MM.1S (cell line): Measurements from ENCODE around the gene ELMOD1.

Source experiments
- DNase-seq: peaks from one replicate; pipeline ENCODE4 v3.0.0-alpha.2; 2015
- H2AFZ ChIP-seq: fragments of 300-600 bp; sonication (generic); 2 replicates; pipeline ENCODE4 v1.6.0; 2016; ENCODE audit warnings: antibody characterized with exemption, low read length
- H3F3A ChIP-seq: fragments of 300-600 bp; sonication (generic); 2 replicates; pipeline ENCODE4 v1.6.1; 2016; ENCODE audit warnings: mild to moderate bottlenecking, antibody characterized with exemption, low read length, moderate library complexity, mixed read lengths; ENCODE audit not compliant: insufficient read depth
- H3K27ac ChIP-seq: fragments of 300-600 bp; sonication (generic); 2 replicates; pipeline ENCODE4 v1.5.1; 2016; ENCODE audit warnings: mild to moderate bottlenecking, low read length
- H3K27me3 ChIP-seq: fragments of 300-600 bp; sonication (generic); replicated peaks from 2 replicates; pipeline ENCODE4 v1.6.0; 2016; ENCODE audit warnings: low read length; ENCODE audit not compliant: insufficient read depth
- H3K36me3 ChIP-seq: fragments of 300-600 bp; sonication (generic); replicated peaks from 2 replicates; pipeline ENCODE4 v1.6.1; 2016; ENCODE audit warnings: mild to moderate bottlenecking, low read length, mixed read lengths; ENCODE audit not compliant: insufficient read depth
- H3K4me1 ChIP-seq: fragments of 300-600 bp; sonication (generic); 2 replicates; pipeline ENCODE4 v1.6.1; 2016; ENCODE audit warnings: low read length, mixed read lengths
- H3K4me2 ChIP-seq: fragments of 300-600 bp; sonication (generic); 2 replicates; pipeline ENCODE4 v1.6.0; 2016; ENCODE audit warnings: low read depth, low read length
- H3K4me3 ChIP-seq: fragments of 300-600 bp; sonication (generic); 2 replicates; pipeline ENCODE4 v1.5.1; 2016; ENCODE audit warnings: low read length, mixed read lengths
- H3K79me2 ChIP-seq: fragments of 300-600 bp; sonication (generic); 2 replicates; pipeline ENCODE4 v1.6.1; 2016; ENCODE audit warnings: mixed run types, low read length, mixed read lengths
- H3K9ac ChIP-seq: fragments of 300-600 bp; sonication (generic); 2 replicates; pipeline ENCODE4 v1.6.1; 2016; ENCODE audit warnings: low read length, mixed read lengths
- H3K9me2 ChIP-seq: fragments of 300-600 bp; sonication (generic); replicated peaks from 2 replicates; pipeline ENCODE4 v1.6.1; 2016; ENCODE audit warnings: mild to moderate bottlenecking, low read length, mixed read lengths; ENCODE audit not compliant: insufficient read depth
- H3K9me3 ChIP-seq: fragments of 300-600 bp; sonication (generic); replicated peaks from 2 replicates; pipeline ENCODE4 v1.6.1; 2016; ENCODE audit warnings: mild to moderate bottlenecking, low read length, mixed read lengths; ENCODE audit not compliant: insufficient read depth
- H4K20me1 ChIP-seq: fragments of 300-600 bp; sonication (generic); 2 replicates; pipeline ENCODE4 v1.6.1; 2016; ENCODE audit warnings: mild to moderate bottlenecking, low read length, moderate library complexity, mixed read lengths; ENCODE audit not compliant: insufficient read depth
- EZH2 ChIP-seq: fragments of 300-600 bp; sonication (generic); optimal IDR thresholded peaks from 2 replicates; pipeline ENCODE3; 2017; ENCODE audit warnings: low read depth, mild to moderate bottlenecking, antibody characterized with exemption, low read length, mixed read lengths
- EZH2phosphoT487 ChIP-seq: fragments of 300-600 bp; sonication (generic); IDR thresholded peaks from 2 replicates; pipeline ENCODE4 v1.6.1; 2018; ENCODE audit warnings: antibody characterized with exemption, low read length
- TF ChIP-seq, protein P1 (sequence below): fragments of 300-600 bp; sonication (generic); IDR thresholded peaks from 2 replicates; pipeline ENCODE4 v1.5.1; 2016; ENCODE audit warnings: antibody characterized with exemption, low read length, mixed read lengths

Gene ELMOD1

DNA sequence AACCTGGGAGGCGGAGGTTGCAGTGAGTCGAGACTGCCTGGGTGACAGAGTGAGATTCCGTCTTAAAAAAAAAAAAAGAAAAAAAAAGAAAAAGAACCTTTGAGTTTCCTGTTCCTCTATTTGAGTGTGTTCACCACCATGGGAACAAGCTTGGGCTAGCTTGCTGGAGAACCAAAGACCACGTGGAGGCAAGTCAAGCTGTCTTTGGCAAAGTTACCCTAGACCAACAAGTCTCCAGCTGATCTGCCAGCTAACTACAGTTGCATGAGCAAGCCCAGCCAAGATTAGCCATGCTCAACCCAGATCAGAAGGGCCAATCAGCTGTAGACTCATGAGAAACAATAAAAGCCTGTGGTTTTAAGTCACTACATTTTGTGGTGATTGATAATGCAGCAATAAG is 91.2 kb downstream of the ELMOD1 start:
- Histone ChIP-seq H3K4me3 (no peak overlapping the region), H3K27ac (no peak overlapping the region), H3F3A (no peaks in the 10 kb centered on the region), H4K20me1 (no peaks in the 10 kb centered on the region), H3K27me3 (no peaks in the 10 kb centered on the region), H3K79me2 (no peaks in the 10 kb centered on the region), H3K9me2 (no peaks in the 10 kb centered on the region), H3K9ac (no peak overlapping the region), H3K4me1 (no peaks in the 10 kb centered on the region), H3K36me3 (no peaks in the 10 kb centered on the region), H3K4me2 (no peak overlapping the region), H3K9me3 (no peaks in the 10 kb centered on the region), H2AFZ (no peak overlapping the region)
- DNase-seq = no peak
- TF ChIP-seq EZH2phosphoT487 (no peak), EZH2 (no peak)
- TF ChIP-seq, protein P1, sequence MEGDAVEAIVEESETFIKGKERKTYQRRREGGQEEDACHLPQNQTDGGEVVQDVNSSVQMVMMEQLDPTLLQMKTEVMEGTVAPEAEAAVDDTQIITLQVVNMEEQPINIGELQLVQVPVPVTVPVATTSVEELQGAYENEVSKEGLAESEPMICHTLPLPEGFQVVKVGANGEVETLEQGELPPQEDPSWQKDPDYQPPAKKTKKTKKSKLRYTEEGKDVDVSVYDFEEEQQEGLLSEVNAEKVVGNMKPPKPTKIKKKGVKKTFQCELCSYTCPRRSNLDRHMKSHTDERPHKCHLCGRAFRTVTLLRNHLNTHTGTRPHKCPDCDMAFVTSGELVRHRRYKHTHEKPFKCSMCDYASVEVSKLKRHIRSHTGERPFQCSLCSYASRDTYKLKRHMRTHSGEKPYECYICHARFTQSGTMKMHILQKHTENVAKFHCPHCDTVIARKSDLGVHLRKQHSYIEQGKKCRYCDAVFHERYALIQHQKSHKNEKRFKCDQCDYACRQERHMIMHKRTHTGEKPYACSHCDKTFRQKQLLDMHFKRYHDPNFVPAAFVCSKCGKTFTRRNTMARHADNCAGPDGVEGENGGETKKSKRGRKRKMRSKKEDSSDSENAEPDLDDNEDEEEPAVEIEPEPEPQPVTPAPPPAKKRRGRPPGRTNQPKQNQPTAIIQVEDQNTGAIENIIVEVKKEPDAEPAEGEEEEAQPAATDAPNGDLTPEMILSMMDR = no peak

DNA sequence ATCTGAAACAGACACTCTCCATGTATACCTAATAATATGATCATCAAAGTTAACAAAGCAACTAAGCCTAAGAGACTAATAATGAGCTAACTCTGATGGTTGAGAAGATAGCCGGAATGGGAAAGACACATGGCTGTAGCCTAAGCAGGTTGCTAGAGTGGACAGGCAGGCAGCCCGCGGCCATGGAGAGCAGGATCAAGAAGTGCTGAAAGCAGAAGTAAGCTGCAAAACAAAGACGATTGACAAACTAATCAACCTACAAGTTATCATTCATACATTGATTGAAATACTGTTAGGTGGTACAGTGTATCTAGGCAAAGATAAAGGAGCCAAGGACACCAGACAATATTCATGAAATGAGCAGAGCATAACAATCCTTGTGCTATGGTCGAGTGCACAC is 91.6 kb downstream of the ELMOD1 start:
- H3K4me2 ChIP-seq = no peak overlapping the region

DNA sequence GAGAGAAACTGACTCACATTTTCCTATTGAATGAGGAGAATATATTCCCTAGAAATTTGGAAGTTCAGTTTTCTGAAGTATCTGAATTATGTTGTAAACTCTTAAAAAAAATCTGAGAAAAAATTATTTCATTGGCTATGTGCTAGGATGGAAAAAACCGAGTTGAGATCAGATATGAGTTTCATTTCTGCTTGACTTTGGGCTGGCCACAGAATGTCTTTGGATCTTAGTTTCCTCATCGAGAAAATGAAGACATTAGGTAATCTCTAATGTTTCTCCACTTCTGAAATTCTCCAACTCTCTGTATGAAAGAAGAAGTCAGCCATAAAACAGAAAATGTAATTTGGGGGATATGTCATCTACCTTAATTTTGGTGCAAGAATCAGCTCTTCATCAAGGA is 92.1 kb downstream of the ELMOD1 start:
- H3F3A ChIP-seq = no peaks in the 10 kb centered on the region
- no peak overlapping the region for H3K4me2 ChIP-seq
- TF ChIP-seq EZH2 (no peak), EZH2phosphoT487 (no peak)
- TF ChIP-seq, protein P1 = no peak
- no peak overlapping the region for H3K27ac ChIP-seq
- no peaks in the 10 kb centered on the region for H3K36me3 ChIP-seq
- H3K9me3 ChIP-seq = no peaks in the 10 kb centered on the region
- no peak for DNase-seq
- no peaks in the 10 kb centered on the region for H3K27me3 ChIP-seq
- H2AFZ ChIP-seq = no peak overlapping the region
- H3K79me2 ChIP-seq = no peaks in the 10 kb centered on the region
- H3K4me3 ChIP-seq = no peak overlapping the region
- no peaks in the 10 kb centered on the region for H4K20me1 ChIP-seq
- H3K4me1 ChIP-seq = no peaks in the 10 kb centered on the region
- H3K9me2 ChIP-seq = no peaks in the 10 kb centered on the region
- H3K9ac ChIP-seq = no peak overlapping the region

More for the DNA sequence above, 91.6 kb downstream of the ELMOD1 start:
- Histone ChIP-seq H3K4me3 (no peak overlapping the region), H2AFZ (no peak overlapping the region), H3K79me2 (no peaks in the 10 kb centered on the region), H4K20me1 (no peaks in the 10 kb centered on the region), H3K9me3 (no peaks in the 10 kb centered on the region), H3K36me3 (no peaks in the 10 kb centered on the region), H3K9me2 (no peaks in the 10 kb centered on the region), H3K9ac (no peak overlapping the region), H3F3A (no peaks in the 10 kb centered on the region), H3K27ac (no peak overlapping the region), H3K27me3 (no peaks in the 10 kb centered on the region), H3K4me1 (no peaks in the 10 kb centered on the region)
- TF ChIP-seq EZH2 = no peak
- TF ChIP-seq EZH2phosphoT487 = no peak
- TF ChIP-seq, protein P1 = no peak
- no peak for DNase-seq
